ENCODE results near the gene PLD1. TPM values are rescaled to one million over a fixed set of nuclear protein-coding genes. Genes with fewer than 3 reads are reported as not detected.

The PLD1 gene
- total RNA-seq, 1 donor from 2014 or later: 13.9 TPM

DNA sequence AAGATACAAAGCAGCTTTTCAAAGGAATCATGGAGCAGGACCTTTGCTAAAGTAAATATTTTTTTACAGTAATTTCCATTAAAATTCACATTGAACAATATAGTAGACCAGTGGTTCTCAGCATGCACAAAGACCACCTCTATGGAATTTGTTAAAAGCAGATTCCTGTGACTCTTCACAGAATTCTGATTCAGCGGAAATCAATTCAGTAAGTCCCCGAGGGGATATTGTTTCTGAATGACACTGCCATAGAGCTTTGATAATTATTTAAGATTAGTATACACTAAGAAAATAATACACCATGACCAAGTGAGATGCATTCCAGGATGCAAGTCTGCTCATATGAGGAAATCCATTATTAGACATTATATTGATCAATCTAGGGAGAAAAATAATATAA, 188.2 kb downstream of the PLD1 start:
- no peak overlapping the region for H3K27ac Mint-ChIP-seq (ENCODE audit: unreplicated experiment)
- peaks cover 31% of the 10 kb centered on the region for H3K4me1 Mint-ChIP-seq (ENCODE audit: unreplicated experiment)
- H3K27me3 Mint-ChIP-seq (ENCODE audit: unreplicated experiment): no peaks in the 10 kb centered on the region
- TF ChIP-seq, protein P1, sequence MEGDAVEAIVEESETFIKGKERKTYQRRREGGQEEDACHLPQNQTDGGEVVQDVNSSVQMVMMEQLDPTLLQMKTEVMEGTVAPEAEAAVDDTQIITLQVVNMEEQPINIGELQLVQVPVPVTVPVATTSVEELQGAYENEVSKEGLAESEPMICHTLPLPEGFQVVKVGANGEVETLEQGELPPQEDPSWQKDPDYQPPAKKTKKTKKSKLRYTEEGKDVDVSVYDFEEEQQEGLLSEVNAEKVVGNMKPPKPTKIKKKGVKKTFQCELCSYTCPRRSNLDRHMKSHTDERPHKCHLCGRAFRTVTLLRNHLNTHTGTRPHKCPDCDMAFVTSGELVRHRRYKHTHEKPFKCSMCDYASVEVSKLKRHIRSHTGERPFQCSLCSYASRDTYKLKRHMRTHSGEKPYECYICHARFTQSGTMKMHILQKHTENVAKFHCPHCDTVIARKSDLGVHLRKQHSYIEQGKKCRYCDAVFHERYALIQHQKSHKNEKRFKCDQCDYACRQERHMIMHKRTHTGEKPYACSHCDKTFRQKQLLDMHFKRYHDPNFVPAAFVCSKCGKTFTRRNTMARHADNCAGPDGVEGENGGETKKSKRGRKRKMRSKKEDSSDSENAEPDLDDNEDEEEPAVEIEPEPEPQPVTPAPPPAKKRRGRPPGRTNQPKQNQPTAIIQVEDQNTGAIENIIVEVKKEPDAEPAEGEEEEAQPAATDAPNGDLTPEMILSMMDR (IDR thresholded peaks at IDR 0.05): no peak
- no peak for DNase-seq (ENCODE audit: extremely low spot score, unreplicated experiment)
- no peak overlapping the region for H3K4me3 Mint-ChIP-seq (ENCODE audit: unreplicated experiment)
- H3K9me3 Mint-ChIP-seq (ENCODE audit: unreplicated experiment): peaks cover 19% of the 10 kb centered on the region
- H3K36me3 Mint-ChIP-seq (ENCODE audit: unreplicated experiment): peaks cover 20% of the 10 kb centered on the region

DNA sequence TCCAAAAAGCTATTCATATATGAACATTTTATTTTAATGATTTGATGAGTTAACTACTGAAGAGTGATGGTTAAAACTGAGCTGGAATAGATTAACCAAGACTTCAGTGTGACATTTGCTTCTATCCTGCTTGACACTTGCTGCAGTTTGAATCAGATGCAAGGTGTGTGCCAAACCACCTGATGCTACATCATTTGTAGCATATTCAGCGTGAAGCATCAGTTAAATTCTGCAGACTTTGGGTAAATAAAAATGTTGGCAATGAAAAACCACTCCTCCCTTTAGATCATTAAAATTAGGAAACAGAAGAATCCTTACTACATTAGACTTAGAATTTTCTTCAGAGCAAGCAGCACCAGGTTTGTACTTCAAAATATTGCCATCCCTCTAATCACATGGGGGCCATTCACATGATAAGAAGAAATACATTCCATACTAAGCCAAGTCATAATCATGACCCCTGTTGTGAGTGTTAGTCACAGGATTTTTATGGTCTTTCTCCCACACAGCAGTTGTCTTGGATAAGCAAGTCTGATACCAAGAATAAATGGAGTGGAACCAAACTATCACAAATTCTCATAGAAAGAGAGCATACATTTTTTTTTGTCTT, 189.4 kb downstream of the PLD1 start:
- peaks cover 25% of the 10 kb centered on the region for H3K9me3 Mint-ChIP-seq (ENCODE audit: unreplicated experiment)
- peaks cover 30% of the 10 kb centered on the region for H3K36me3 Mint-ChIP-seq (ENCODE audit: unreplicated experiment)
- H3K27me3 Mint-ChIP-seq (ENCODE audit: unreplicated experiment): no peaks in the 10 kb centered on the region
- TF ChIP-seq, protein P1 (IDR thresholded peaks at IDR 0.05): no peak
- H3K4me1 Mint-ChIP-seq (ENCODE audit: unreplicated experiment): peaks cover 31% of the 10 kb centered on the region
- DNase-seq (ENCODE audit: extremely low spot score, unreplicated experiment): no peak
- no peak overlapping the region for H3K27ac Mint-ChIP-seq (ENCODE audit: unreplicated experiment)
- H3K4me3 Mint-ChIP-seq (ENCODE audit: unreplicated experiment): no peak overlapping the region

DNA sequence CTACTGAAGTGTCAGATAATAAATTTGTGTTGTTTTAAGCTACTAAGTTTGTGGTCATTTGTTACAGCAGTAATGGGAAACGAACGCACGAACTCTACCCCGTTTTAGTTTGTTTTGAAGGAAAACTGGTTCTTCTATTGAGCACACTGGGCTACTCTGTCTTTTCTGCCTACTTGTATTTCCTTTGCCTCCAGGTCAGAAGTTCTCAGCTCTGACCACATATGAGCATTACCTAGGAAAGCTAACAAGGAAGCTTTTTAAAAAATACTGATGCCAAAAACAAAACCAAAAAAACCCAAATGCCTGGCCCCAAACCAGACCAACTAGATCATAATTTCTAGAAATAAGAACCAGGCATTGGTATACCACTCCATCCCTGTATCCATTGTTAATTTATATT, 193.5 kb downstream of the PLD1 start:
- Mint-ChIP-seq H3K27ac (ENCODE audit: unreplicated experiment) (no peak overlapping the region), H3K4me3 (ENCODE audit: unreplicated experiment) (no peak overlapping the region), H3K27me3 (ENCODE audit: unreplicated experiment) (no peaks in the 10 kb centered on the region), H3K9me3 (ENCODE audit: unreplicated experiment) (peaks cover 13% of the 10 kb centered on the region), H3K36me3 (ENCODE audit: unreplicated experiment) (peaks cover 22% of the 10 kb centered on the region), H3K4me1 (ENCODE audit: unreplicated experiment) (peaks cover 39% of the 10 kb centered on the region)
- TF ChIP-seq, protein P1 (IDR thresholded peaks at IDR 0.05): no peak
- no peak for DNase-seq (ENCODE audit: extremely low spot score, unreplicated experiment)

DNA sequence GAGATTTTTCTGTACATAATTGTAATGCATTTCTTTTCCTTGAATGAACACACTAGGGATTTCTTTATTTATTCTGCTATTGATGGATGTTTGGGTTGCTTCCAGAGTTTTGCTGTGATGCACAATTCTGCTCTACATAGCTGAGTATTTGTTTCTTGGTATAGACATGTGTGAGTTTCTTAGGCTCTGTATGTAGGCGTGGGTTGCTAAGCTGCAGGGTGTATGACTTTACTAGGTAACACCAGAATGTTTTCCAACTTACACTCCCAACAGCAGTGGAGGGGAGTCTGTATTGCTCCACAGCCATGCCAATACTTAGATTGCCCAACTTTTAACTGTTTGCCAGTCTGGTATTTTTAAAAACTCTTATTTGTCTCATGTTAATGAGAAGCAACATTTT, 194.6 kb downstream of the PLD1 start:
- Mint-ChIP-seq H3K4me3 (ENCODE audit: unreplicated experiment) (no peak overlapping the region), H3K4me1 (ENCODE audit: unreplicated experiment) (peaks cover 28% of the 10 kb centered on the region), H3K27ac (ENCODE audit: unreplicated experiment) (peak overlapping the region; percentile 45), H3K9me3 (ENCODE audit: unreplicated experiment) (peaks cover 13% of the 10 kb centered on the region), H3K36me3 (ENCODE audit: unreplicated experiment) (peaks cover 26% of the 10 kb centered on the region), H3K27me3 (ENCODE audit: unreplicated experiment) (no peaks in the 10 kb centered on the region)
- DNase-seq (ENCODE audit: extremely low spot score, unreplicated experiment): no peak
- TF ChIP-seq, protein P1 (IDR thresholded peaks at IDR 0.05): no peak

DNA sequence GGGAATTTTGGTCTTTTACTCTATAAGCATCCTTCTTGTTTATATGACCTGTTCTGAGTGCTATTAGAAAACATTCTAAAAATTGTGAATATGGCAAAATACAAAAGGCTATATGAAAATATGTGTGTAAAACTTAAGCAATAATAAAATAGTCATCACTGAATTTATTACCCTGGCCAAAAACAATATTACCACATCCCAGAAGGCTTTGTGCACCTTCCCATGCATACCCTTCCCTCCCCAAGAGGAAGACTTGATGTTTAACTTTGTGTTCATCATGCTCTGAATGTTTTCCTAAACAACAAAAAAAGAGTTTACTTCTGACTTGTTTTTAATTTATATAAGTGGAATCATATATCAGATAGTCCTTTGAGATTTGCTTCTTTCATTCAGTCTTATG, 195.0 kb downstream of the PLD1 start:
- peaks cover 13% of the 10 kb centered on the region for H3K9me3 Mint-ChIP-seq (ENCODE audit: unreplicated experiment)
- H3K4me1 Mint-ChIP-seq (ENCODE audit: unreplicated experiment): peaks cover 27% of the 10 kb centered on the region
- peak overlapping the region; percentile 45 for H3K27ac Mint-ChIP-seq (ENCODE audit: unreplicated experiment)
- no peaks in the 10 kb centered on the region for H3K27me3 Mint-ChIP-seq (ENCODE audit: unreplicated experiment)
- TF ChIP-seq, protein P1 (IDR thresholded peaks at IDR 0.05): no peak
- no peak for DNase-seq (ENCODE audit: extremely low spot score, unreplicated experiment)
- H3K36me3 Mint-ChIP-seq (ENCODE audit: unreplicated experiment): peaks cover 26% of the 10 kb centered on the region
- no peak overlapping the region for H3K4me3 Mint-ChIP-seq (ENCODE audit: unreplicated experiment)
